GM23338 (cell line): Measurements from ENCODE around the gene MIER3. TPM values are rescaled to one million over a fixed set of nuclear protein-coding genes. Genes with fewer than 3 reads are reported as not detected.

Source experiments
- ATAC-seq: fragments of 200-7000 bp; cut with Tn5 transposase; 3 replicates; pipeline ENCODE4 v1.9.1; 2020
- DNase-seq: peaks from one replicate; pipeline ENCODE4 v3.0.0-alpha.2; 2015; ENCODE audit warnings: low spot score
- H2AFZ ChIP-seq: fragments of 200-600 bp; sonication (generic); 2 replicates; pipeline ENCODE4 v1.8.0; 2016; ENCODE audit warnings: antibody characterized with exemption, mild to moderate bottlenecking, moderate library complexity
- H3F3A ChIP-seq: fragments of 200-600 bp; sonication (generic); replicated peaks from 2 replicates; pipeline ENCODE4 v1.8.0; 2017; ENCODE audit warnings: antibody characterized with exemption, mixed run types, low read depth
- H3K27ac ChIP-seq: fragments of 200-600 bp; sonication (generic); 2 replicates; pipeline ENCODE4 v1.6.1; 2016; ENCODE audit warnings: low read depth
- H3K27me3 ChIP-seq: fragments of 200-600 bp; sonication (generic); 2 replicates; pipeline ENCODE4 v1.8.0; 2016; ENCODE audit warnings: mild to moderate bottlenecking, mixed run types, moderate library complexity; ENCODE audit not compliant: insufficient read depth
- H3K36me3 ChIP-seq: fragments of 200-600 bp; sonication (generic); 2 replicates; pipeline ENCODE4 v1.8.0; 2016; ENCODE audit warnings: mild to moderate bottlenecking; ENCODE audit not compliant: insufficient read depth
- H3K4me1 ChIP-seq: fragments of 200-600 bp; sonication (generic); 2 replicates; pipeline ENCODE4 v1.8.0; 2016; ENCODE audit warnings: mild to moderate bottlenecking, moderate library complexity; ENCODE audit not compliant: insufficient read depth
- H3K4me2 ChIP-seq: fragments of 200-600 bp; sonication (generic); 2 replicates; pipeline ENCODE4 v1.7.1; 2017; ENCODE audit warnings: mixed run types
- H3K4me3 ChIP-seq: fragments of 200-600 bp; sonication (generic); 2 replicates; pipeline ENCODE4 v1.6.1; 2016; ENCODE audit warnings: mixed run types
- H3K79me2 ChIP-seq: fragments of 200-600 bp; sonication (generic); replicated peaks from 2 replicates; pipeline ENCODE4 v1.8.0; 2017; ENCODE audit warnings: mild to moderate bottlenecking; ENCODE audit not compliant: insufficient read depth
- H3K9me2 ChIP-seq: fragments of 200-600 bp; sonication (generic); 2 replicates; pipeline ENCODE4 v1.8.0; 2017; ENCODE audit not compliant: insufficient read depth
- H4K20me1 ChIP-seq: fragments of 200-600 bp; sonication (generic); replicated peaks from 2 replicates; pipeline ENCODE4 v1.8.0; 2017; ENCODE audit warnings: mild to moderate bottlenecking; ENCODE audit not compliant: insufficient read depth
- H3K27ac Mint-ChIP-seq: 2 replicates; pipeline ENCODE4 v1.8.0; 2020; ENCODE audit warnings: inconsistent platforms, mild to moderate bottlenecking, moderate library complexity, mixed read lengths
- H3K27me3 Mint-ChIP-seq: 3 replicates; pipeline ENCODE4 v1.8.0; 2022; ENCODE audit warnings: low read depth, mild to moderate bottlenecking, moderate library complexity, mixed read lengths, inconsistent platforms; ENCODE audit not compliant: insufficient read depth, poor library complexity
- H3K36me3 Mint-ChIP-seq: 3 replicates; pipeline ENCODE4 v1.8.0; 2021; ENCODE audit warnings: low read depth, mild to moderate bottlenecking, inconsistent platforms, moderate library complexity, mixed read lengths
- H3K4me1 Mint-ChIP-seq: 3 replicates; pipeline ENCODE4 v1.8.0; 2020; ENCODE audit warnings: mild to moderate bottlenecking, inconsistent platforms, mixed read lengths
- H3K4me3 Mint-ChIP-seq: 3 replicates; pipeline ENCODE4 v1.8.0; 2021; ENCODE audit warnings: moderate library complexity, mild to moderate bottlenecking, inconsistent platforms, mixed read lengths
- H3K9me3 Mint-ChIP-seq: 3 replicates; pipeline ENCODE4 v1.8.0; 2020; ENCODE audit warnings: moderate library complexity, mild to moderate bottlenecking, inconsistent platforms, mixed read lengths
- CREB1 ChIP-seq: fragments of 250-450 bp; sonication (Bioruptor Pico); IDR thresholded peaks from 2 replicates; pipeline ENCODE4 v1.5.0; 2020; ENCODE audit warnings: low read depth, mild to moderate bottlenecking, moderate library complexity
- ETS1 ChIP-seq: IDR thresholded peaks from 2 replicates; pipeline ENCODE4 v1.6.1; 2016; ENCODE audit warnings: antibody characterized with exemption
- EZH2phosphoT487 ChIP-seq: fragments of 200-600 bp; sonication (generic); IDR thresholded peaks from one replicate; pipeline ENCODE4 v1.8.1; 2018; ENCODE audit warnings: antibody characterized with exemption; ENCODE audit not compliant: unreplicated experiment
- JUNB ChIP-seq: IDR thresholded peaks from one replicate; pipeline ENCODE4 v1.6.1; 2016; ENCODE audit warnings: antibody characterized with exemption; ENCODE audit not compliant: unreplicated experiment
- POLR2AphosphoS5 ChIP-seq: IDR thresholded peaks from 2 replicates; pipeline ENCODE4 v1.6.1; 2016; ENCODE audit warnings: antibody characterized with exemption, low read depth
- STAT1 ChIP-seq: IDR thresholded peaks from one replicate; pipeline ENCODE4 v1.6.1; 2016; ENCODE audit warnings: antibody characterized with exemption; ENCODE audit not compliant: unreplicated experiment
- polyA plus RNA-seq: library from polyadenylated mRNA; unstranded; fragments of >200 nt; fragmentation: Nextera tagmentation; extraction: Ambion mirVana; gene quantifications from 2 replicates; pipeline ENCODE4 v1.2.1, GENCODE V29; 2016
- total RNA-seq: library from RNA; depleted of rRNA; stranded (reverse); fragments of >200 nt; shearing (Covaris generic); gene quantifications from 2 replicates; pipeline ENCODE4 v1.2.3, GENCODE V29; 2014
- TF ChIP-seq, protein P1 (sequence below): fragments of 250-450 bp; sonication (Bioruptor Pico); IDR thresholded peaks from 2 replicates; pipeline ENCODE4 v1.5.0; 2020; ENCODE audit warnings: mild to moderate bottlenecking, moderate library complexity
- TF ChIP-seq, protein P2 (sequence below), 2 experiments: fragments of 200-600 bp in 1 of 2; sonication (generic) in 1 of 2; conservative IDR thresholded peaks; 2 replicates each; pipeline versions ENCODE4 v1.5.1 to v1.6.1; 2016 to 2017; ENCODE audit warnings: antibody characterized with exemption in 2 of 2, low read depth in 2 of 2, mild to moderate bottlenecking in 2 of 2, moderate library complexity in 1 of 2

Gene MIER3
- total and polyA plus RNA-seq, 2 experiments from 2014 or later = 12.0 to 36.3 TPM

DNA sequence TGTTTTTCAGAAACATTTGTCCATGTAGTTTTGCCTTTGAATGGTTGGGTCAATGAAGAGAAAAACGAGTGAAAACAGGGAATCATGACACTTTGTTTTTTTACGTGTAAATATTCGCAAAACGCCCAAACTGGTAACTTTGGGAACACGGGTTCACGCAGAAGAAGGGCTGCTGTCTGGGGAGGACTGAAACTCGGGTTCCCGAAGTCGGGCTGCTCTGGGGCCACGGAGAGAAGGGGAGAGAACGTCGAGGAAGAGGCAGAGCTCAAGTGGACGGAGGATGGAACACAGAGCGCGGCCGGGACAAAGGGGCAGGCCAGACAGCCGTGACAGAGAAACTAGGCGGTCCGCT is 43.0 kb downstream of the MIER3 start:
- Histone ChIP-seq H3K4me2 (peak overlapping the region; percentile 86), H3K27ac (peak overlapping the region; percentile 97), H3F3A (no peaks in the 10 kb centered on the region), H2AFZ (peak overlapping the region; percentile 91), H4K20me1 (no peaks in the 10 kb centered on the region), H3K4me1 (peaks cover 13% of the 10 kb centered on the region), H3K27me3 (no peaks in the 10 kb centered on the region), H3K79me2 (peaks cover 7% of the 10 kb centered on the region; the same call in 1 of the 2 replicates), H3K36me3 (no peaks in the 10 kb centered on the region), H3K4me3 (peak overlapping the region; percentile 74), H3K9me2 (0 out of 2 replicates have a peak, but pooled peaks cover 3% of the 10 kb centered on the region)
- no peak for DNase-seq
- peak; percentile 67 for ATAC-seq
- H3K4me3 Mint-ChIP-seq = peak overlapping the region; percentile 85
- peak overlapping the region; percentile 96 for H3K27ac Mint-ChIP-seq
- H3K27me3 Mint-ChIP-seq = peaks cover 1% of the 10 kb centered on the region
- H3K4me1 Mint-ChIP-seq = peaks cover 20% of the 10 kb centered on the region
- H3K36me3 Mint-ChIP-seq = peaks cover 10% of the 10 kb centered on the region; the same call in 2 of the 3 replicates
- TF ChIP-seq EZH2phosphoT487 (no peak), STAT1 (no peak), JUNB (no peak), POLR2AphosphoS5 (no peak), ETS1 (no peak), CREB1 (no peak)
- TF ChIP-seq, protein P1, sequence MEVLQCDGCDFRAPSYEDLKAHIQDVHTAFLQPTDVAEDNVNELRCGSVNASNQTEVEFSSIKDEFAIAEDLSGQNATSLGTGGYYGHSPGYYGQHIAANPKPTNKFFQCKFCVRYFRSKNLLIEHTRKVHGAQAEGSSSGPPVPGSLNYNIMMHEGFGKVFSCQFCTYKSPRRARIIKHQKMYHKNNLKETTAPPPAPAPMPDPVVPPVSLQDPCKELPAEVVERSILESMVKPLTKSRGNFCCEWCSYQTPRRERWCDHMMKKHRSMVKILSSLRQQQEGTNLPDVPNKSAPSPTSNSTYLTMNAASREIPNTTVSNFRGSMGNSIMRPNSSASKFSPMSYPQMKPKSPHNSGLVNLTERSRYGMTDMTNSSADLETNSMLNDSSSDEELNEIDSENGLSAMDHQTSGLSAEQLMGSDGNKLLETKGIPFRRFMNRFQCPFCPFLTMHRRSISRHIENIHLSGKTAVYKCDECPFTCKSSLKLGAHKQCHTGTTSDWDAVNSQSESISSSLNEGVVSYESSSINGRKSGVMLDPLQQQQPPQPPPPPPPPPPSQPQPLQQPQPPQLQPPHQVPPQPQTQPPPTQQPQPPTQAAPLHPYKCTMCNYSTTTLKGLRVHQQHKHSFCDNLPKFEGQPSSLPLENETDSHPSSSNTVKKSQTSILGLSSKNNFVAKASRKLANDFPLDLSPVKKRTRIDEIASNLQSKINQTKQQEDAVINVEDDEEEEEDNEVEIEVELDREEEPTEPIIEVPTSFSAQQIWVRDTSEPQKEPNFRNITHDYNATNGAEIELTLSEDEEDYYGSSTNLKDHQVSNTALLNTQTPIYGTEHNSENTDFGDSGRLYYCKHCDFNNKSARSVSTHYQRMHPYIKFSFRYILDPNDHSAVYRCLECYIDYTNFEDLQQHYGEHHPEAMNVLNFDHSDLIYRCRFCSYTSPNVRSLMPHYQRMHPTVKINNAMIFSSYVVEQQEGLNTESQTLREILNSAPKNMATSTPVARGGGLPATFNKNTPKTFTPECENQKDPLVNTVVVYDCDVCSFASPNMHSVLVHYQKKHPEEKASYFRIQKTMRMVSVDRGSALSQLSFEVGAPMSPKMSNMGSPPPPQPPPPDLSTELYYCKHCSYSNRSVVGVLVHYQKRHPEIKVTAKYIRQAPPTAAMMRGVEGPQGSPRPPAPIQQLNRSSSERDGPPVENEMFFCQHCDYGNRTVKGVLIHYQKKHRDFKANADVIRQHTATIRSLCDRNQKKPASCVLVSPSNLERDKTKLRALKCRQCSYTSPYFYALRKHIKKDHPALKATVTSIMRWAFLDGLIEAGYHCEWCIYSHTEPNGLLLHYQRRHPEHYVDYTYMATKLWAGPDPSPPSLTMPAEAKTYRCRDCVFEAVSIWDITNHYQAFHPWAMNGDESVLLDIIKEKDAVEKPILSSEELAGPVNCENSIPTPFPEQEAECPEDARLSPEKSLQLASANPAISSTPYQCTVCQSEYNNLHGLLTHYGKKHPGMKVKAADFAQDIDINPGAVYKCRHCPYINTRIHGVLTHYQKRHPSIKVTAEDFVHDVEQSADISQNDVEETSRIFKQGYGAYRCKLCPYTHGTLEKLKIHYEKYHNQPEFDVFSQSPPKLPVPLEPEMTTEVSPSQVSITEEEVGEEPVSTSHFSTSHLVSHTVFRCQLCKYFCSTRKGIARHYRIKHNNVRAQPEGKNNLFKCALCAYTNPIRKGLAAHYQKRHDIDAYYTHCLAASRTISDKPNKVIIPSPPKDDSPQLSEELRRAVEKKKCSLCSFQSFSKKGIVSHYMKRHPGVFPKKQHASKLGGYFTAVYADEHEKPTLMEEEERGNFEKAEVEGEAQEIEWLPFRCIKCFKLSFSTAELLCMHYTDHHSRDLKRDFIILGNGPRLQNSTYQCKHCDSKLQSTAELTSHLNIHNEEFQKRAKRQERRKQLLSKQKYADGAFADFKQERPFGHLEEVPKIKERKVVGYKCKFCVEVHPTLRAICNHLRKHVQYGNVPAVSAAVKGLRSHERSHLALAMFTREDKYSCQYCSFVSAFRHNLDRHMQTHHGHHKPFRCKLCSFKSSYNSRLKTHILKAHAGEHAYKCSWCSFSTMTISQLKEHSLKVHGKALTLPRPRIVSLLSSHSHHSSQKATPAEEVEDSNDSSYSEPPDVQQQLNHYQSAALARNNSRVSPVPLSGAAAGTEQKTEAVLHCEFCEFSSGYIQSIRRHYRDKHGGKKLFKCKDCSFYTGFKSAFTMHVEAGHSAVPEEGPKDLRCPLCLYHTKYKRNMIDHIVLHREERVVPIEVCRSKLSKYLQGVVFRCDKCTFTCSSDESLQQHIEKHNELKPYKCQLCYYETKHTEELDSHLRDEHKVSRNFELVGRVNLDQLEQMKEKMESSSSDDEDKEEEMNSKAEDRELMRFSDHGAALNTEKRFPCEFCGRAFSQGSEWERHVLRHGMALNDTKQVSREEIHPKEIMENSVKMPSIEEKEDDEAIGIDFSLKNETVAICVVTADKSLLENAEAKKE = no peak
- TF ChIP-seq, protein P2, sequence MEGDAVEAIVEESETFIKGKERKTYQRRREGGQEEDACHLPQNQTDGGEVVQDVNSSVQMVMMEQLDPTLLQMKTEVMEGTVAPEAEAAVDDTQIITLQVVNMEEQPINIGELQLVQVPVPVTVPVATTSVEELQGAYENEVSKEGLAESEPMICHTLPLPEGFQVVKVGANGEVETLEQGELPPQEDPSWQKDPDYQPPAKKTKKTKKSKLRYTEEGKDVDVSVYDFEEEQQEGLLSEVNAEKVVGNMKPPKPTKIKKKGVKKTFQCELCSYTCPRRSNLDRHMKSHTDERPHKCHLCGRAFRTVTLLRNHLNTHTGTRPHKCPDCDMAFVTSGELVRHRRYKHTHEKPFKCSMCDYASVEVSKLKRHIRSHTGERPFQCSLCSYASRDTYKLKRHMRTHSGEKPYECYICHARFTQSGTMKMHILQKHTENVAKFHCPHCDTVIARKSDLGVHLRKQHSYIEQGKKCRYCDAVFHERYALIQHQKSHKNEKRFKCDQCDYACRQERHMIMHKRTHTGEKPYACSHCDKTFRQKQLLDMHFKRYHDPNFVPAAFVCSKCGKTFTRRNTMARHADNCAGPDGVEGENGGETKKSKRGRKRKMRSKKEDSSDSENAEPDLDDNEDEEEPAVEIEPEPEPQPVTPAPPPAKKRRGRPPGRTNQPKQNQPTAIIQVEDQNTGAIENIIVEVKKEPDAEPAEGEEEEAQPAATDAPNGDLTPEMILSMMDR (conservative IDR thresholded peaks at IDR 0.05; ENCODE audit: low read depth in 2 of 2) = no peak
- no peaks in the 10 kb centered on the region; the same call in 2 of the 3 replicates for H3K9me3 Mint-ChIP-seq
